Right atrium auricular region (tissue), 2 donors: Measurements from ENCODE around the gene WNT1. TPM values are rescaled to one million over a fixed set of nuclear protein-coding genes. Genes with fewer than 3 reads are reported as not detected.

ENCODE experiments used
- DNase-seq: peaks from one replicate; pipeline ENCODE4 v3.0.0-alpha.2; 2019; ENCODE audit warnings: low spot score
- H3K27ac ChIP-seq, 2 donors: fragments of 200-600 bp; sonication (generic); 1 replicate in 1 of 2; 2 replicates in 1 of 2; pipeline ENCODE4 v1.5.1; 2016 to 2019
- H3K27me3 ChIP-seq, 2 donors: fragments of 200-600 bp; sonication (generic); one replicate each; pipeline versions ENCODE4 v1.5.1 to v1.6.0; 2017 to 2019
- H3K36me3 ChIP-seq: fragments of 200-600 bp; sonication (generic); one replicate; pipeline ENCODE4 v1.5.1; 2016
- H3K4me1 ChIP-seq, 2 donors: fragments of 200-600 bp; sonication (generic); one replicate each; pipeline versions ENCODE4 v1.5.1 to v1.6.0; 2017 to 2019
- H3K4me3 ChIP-seq, 2 donors: fragments of 200-600 bp; sonication (generic); 1 replicate in 1 of 2; 2 replicates in 1 of 2; pipeline ENCODE4 v1.5.1; 2017 to 2019; ENCODE audit warnings: mild to moderate bottlenecking in 1 of 2, moderate library complexity in 1 of 2
- H3K9me3 ChIP-seq, 2 donors: fragments of 200-600 bp; sonication (generic); one replicate each; pipeline ENCODE4 v1.5.1; 2019
- total RNA-seq, 2 donors: library from RNA; depleted of rRNA; stranded (reverse); fragments of >200 nt; gene quantifications; one replicate each; pipeline ENCODE4 v1.1.0, GENCODE V29; 2016
- TF ChIP-seq, protein P1 (sequence below), 2 donors: fragments of 200-600 bp; sonication (generic); IDR thresholded peaks; one replicate each; pipeline ENCODE4 v1.5.1; 2019; ENCODE audit warnings: antibody characterized with exemption in 2 of 2

Gene WNT1
- total RNA-seq, 2 donors from 2014 or later, result not detected

DNA sequence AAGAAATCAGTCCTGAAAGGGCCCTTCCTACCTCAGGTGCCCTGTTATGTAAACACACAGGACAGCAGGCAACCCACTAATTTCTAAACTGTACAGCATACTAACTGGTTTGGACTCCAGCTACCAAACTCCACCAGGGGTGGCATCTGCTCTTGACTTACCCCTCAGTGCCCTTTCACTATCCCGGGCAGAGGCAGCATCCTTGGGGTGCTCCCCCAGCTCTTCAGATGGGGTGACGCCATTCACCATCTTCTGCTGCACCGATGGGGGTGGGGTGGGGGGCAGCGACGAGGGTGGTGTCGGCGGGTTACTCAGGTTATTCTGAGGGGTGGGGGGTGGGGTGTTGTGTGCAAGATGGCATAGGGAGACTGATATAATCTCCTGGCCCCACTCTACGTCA lies 52.0 kb downstream of the WNT1 start:
- TF ChIP-seq, protein P1, sequence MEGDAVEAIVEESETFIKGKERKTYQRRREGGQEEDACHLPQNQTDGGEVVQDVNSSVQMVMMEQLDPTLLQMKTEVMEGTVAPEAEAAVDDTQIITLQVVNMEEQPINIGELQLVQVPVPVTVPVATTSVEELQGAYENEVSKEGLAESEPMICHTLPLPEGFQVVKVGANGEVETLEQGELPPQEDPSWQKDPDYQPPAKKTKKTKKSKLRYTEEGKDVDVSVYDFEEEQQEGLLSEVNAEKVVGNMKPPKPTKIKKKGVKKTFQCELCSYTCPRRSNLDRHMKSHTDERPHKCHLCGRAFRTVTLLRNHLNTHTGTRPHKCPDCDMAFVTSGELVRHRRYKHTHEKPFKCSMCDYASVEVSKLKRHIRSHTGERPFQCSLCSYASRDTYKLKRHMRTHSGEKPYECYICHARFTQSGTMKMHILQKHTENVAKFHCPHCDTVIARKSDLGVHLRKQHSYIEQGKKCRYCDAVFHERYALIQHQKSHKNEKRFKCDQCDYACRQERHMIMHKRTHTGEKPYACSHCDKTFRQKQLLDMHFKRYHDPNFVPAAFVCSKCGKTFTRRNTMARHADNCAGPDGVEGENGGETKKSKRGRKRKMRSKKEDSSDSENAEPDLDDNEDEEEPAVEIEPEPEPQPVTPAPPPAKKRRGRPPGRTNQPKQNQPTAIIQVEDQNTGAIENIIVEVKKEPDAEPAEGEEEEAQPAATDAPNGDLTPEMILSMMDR (IDR thresholded peaks at IDR 0.05), result no peak
- H3K4me3 ChIP-seq, result no peak overlapping the region
- no peak for DNase-seq
- H3K36me3 ChIP-seq, result peaks cover 90% of the 10 kb centered on the region
- no peaks in the 10 kb centered on the region for H3K9me3 ChIP-seq
- no peaks in the 10 kb centered on the region for H3K27me3 ChIP-seq
- no peak overlapping the region for H3K27ac ChIP-seq
- H3K4me1 ChIP-seq, result no peaks in the 10 kb centered on the region

DNA sequence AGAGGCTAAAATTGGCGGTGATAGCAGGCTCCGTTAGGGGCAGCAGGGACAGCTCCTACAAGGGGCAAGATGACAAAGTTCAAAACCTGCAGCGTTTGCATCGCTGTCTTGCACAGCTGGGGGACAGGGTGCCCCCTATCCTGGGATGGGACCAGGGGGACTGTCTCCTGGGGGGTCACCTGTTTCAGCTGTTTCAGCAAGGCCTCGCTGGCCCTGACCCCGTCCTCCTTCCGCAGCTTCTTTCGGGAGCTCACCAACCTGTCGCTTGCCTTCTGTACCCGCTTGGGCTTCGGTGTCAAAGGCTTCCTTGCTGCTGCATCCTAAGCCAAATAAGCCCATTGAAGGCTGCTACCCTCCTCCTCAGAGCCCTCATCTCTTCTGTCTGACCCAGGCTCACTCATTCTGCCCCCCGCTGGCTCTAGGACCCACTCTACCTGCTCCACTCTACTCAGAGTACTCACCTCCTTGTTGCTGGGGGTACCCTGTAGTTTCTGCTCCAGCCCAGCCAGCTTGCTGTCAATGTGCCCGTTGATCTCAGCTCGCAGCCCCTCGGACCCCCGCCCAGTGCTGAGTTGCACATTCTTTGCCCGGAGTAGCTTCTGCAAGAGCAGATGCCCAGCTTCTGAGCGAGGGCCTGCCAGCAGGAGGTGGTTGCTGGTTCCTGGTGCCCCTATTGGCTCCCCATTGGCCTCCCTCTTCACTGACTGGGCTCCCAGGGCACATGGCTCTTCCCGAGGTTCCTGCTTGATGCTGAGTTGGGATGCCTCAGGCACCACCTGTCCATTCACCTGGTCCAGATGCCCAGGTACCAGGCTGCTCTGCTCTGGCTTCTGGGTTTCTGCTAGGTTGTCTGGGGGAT lies 52.8 kb downstream of the WNT1 start:
- H3K9me3 ChIP-seq, result no peaks in the 10 kb centered on the region
- H3K4me1 ChIP-seq, result no peaks in the 10 kb centered on the region
- TF ChIP-seq, protein P1 (IDR thresholded peaks at IDR 0.05), result no peak
- no peak overlapping the region for H3K27ac ChIP-seq
- no peak for DNase-seq
- no peak overlapping the region for H3K4me3 ChIP-seq
- H3K27me3 ChIP-seq, result no peaks in the 10 kb centered on the region
- peaks cover 90% of the 10 kb centered on the region for H3K36me3 ChIP-seq

DNA sequence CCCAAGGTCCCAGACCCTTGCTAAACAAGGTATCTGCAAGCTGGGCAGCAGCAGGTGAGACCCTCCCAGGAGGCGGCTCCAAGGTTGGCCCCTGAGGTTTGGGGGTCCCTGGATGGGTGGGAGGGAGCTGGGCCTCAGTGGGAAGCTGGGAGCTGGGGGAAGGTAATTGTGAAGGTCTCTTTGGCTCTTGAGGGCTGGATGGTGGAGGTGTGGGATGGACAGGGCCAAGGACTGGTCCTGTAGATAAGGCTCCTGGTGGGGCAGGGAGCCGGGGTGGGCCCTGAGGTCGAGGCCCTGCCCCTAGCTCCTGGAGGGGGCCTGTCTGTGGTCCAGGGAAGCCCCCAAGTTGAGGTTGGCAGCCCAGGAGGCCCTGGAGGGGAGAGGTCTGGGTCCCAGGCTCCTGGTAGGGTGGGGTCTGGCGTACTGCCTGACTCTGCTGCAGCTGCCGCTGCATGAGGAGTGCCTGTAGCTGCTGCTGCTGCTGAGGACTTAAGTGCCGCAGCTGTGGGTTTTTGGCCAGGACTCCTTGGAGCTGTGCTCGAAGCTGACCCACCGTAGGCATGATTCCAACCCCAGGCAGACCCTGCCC lies 53.5 kb downstream of the WNT1 start:
- Histone ChIP-seq H3K4me1 (no peaks in the 10 kb centered on the region), H3K27ac (no peak overlapping the region), H3K36me3 (peaks cover 84% of the 10 kb centered on the region), H3K4me3 (no peak overlapping the region), H3K9me3 (no peaks in the 10 kb centered on the region), H3K27me3 (no peaks in the 10 kb centered on the region)
- TF ChIP-seq, protein P1 (IDR thresholded peaks at IDR 0.05), result no peak
- no peak for DNase-seq

Other genes starting within 250 kb of the WNT1 start
- gene ADCY6, start 189.2 kb upstream of the WNT1 start, total RNA-seq, result 10 to 100 TPM; 76.4 to 81.6 TPM
- gene CACNB3, start 159.8 kb upstream of the WNT1 start, total RNA-seq, result 1 to 10 TPM; 6.1 to 7.0 TPM
- 10 to 100 TPM; 28.3 to 34.2 TPM for gene DDX23, start 126.2 kb upstream of the WNT1 start, total RNA-seq
- gene RND1, start 112.5 kb upstream of the WNT1 start, total RNA-seq, result under 1 TPM in 1 of 2 donors, not detected in 1; 0.70 TPM
- gene FKBP11, start 52.8 kb upstream of the WNT1 start, total RNA-seq, result 10 to 100 TPM in 1 of 2 donors, 1 to 10 TPM in 1; 9.1 to 10.2 TPM
- gene ARF3, start 20.8 kb upstream of the WNT1 start, total RNA-seq, result 10 to 100 TPM; 35.5 to 48.8 TPM
- gene WNT10B, start 6.6 kb upstream of the WNT1 start, total RNA-seq, result under 1 TPM in 1 of 2 donors, not detected in 1; 0.74 TPM
- gene DDN, start 21.1 kb downstream of the WNT1 start, total RNA-seq, result under 1 TPM; 0.44 to 0.67 TPM
- 10 to 100 TPM; 68.5 to 74.8 TPM for gene PRKAG1, start 40.5 kb downstream of the WNT1 start, total RNA-seq
- gene KMT2D, start 82.5 kb downstream of the WNT1 start, total RNA-seq, result 10 to 100 TPM; 39.9 to 49.1 TPM
- under 1 TPM in 1 of 2 donors, not detected in 1; 0.35 TPM for gene RHEBL1, start 91.7 kb downstream of the WNT1 start, total RNA-seq
- gene DHH, start 116.5 kb downstream of the WNT1 start, total RNA-seq, result under 1 TPM; 0.35 to 0.56 TPM
- 10 to 100 TPM; 14.6 to 19.2 TPM for gene LMBR1L, start 132.5 kb downstream of the WNT1 start, total RNA-seq
- 100 to 1,000 TPM; 348 to 654 TPM for gene TUBA1B, start 153.1 kb downstream of the WNT1 start, total RNA-seq
- gene TUBA1A, start 210.8 kb downstream of the WNT1 start, total RNA-seq, result 100 to 1,000 TPM; 131 to 241 TPM